SJCRH30 (cell line): Measurements from ENCODE around the gene BCAT1. TPM values are rescaled to one million over a fixed set of nuclear protein-coding genes. Genes with fewer than 3 reads are reported as not detected.

ENCODE experiments used
- DNase-seq, 2 experiments: peaks; one replicate each; pipeline ENCODE4 v3.0.0-alpha.2; 2015 to 2020
- H3K27ac ChIP-seq: fragments of 250-450 bp; sonication (Bioruptor Pico); 2 replicates; pipeline ENCODE4 v1.5.1; 2020; ENCODE audit warnings: mild to moderate bottlenecking, moderate library complexity
- H3K27me3 ChIP-seq: fragments of 250-450 bp; sonication (Bioruptor Pico); 2 replicates; pipeline ENCODE4 v1.5.1; 2020; ENCODE audit warnings: mild to moderate bottlenecking, moderate library complexity
- H3K36me3 ChIP-seq: fragments of 250-450 bp; sonication (Bioruptor Pico); 2 replicates; pipeline ENCODE4 v1.5.1; 2020; ENCODE audit warnings: mild to moderate bottlenecking, moderate library complexity
- H3K4me1 ChIP-seq: fragments of 250-450 bp; sonication (Bioruptor Pico); 2 replicates; pipeline ENCODE4 v1.5.1; 2020; ENCODE audit warnings: mild to moderate bottlenecking, moderate library complexity
- H3K4me3 ChIP-seq: fragments of 250-450 bp; sonication (Bioruptor Pico); 2 replicates; pipeline ENCODE4 v1.5.1; 2020; ENCODE audit warnings: mild to moderate bottlenecking, moderate library complexity
- H3K9me3 ChIP-seq: fragments of 250-450 bp; sonication (Bioruptor Pico); replicated peaks from 2 replicates; pipeline ENCODE4 v1.5.1; 2020; ENCODE audit warnings: mild to moderate bottlenecking, moderate library complexity
- total RNA-seq: library from RNA; depleted of rRNA; stranded (reverse); fragments of >200 nt; shearing (Covaris generic); gene quantifications from 2 replicates; pipeline ENCODE4 v1.2.3, GENCODE V29; 2014; rRNA removed

The BCAT1 gene
- total RNA-seq, 1 experiment from 2014 or later = 239 TPM

DNA sequence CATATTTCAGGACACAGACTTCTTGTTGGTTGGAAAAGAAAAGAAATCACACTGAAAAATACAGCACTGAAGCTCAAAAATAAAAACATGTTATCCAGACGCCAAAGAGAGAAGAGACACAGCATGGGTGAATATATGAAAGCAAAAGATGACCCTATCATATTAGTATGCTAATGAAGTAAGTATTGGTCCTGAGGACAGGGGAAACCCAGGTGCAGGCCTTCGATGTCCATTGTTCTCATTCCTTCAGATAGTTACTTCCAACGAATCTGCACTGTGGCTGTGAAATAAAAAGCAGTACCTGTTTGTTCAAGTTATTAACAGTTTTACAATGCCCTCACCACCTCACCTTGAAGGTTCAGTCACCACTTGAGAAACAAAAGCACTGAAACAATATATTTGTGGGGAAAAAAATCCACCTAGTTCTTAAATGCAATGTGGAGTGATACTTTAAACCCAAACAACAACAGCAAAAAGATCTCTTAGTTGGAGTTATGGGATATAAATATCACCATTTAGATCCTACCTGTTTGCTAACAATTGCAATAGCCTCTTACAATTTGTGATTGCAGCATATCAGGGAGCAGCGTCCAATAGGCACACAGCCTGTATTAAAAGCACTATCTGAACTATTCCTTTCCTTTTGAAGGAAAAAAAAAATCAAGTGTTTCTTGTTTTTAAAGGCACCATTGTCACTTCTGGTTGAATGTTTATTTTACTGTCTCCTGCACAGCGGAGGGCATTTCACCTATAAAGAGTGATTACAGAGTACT is 188.1 kb downstream of the BCAT1 start:
- H3K9me3 ChIP-seq = no peaks in the 10 kb centered on the region

DNA sequence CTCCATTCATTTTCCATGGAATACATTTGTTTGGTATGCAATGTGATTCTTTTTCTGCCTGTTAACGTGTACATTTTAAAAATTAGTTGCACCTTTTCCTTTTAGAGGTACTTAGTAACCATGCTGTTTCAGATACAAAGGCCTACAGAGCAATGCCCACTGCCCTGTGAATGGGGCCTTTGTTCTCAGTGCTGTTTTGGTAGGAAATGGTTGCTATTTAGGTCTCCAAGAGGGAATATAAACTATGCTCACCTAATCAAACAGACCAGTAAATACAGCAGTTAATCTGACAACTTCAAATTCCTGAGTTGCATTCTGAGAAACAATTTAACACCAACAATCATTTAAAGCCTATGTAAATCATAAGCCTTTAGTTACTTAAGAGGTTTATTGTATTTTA is 188.7 kb downstream of the BCAT1 start:
- Histone ChIP-seq H3K4me3 (no peak overlapping the region), H3K27ac (no peak overlapping the region)
- DNase-seq = peak; percentile 33 to 62

More for the DNA sequence above, 188.1 kb downstream of the BCAT1 start:
- no peak for DNase-seq
- H3K4me1 ChIP-seq = peaks cover 22% of the 10 kb centered on the region; the same call in 1 of the 2 replicates
- no peaks in the 10 kb centered on the region for H3K27me3 ChIP-seq
- H3K4me3 ChIP-seq = no peak overlapping the region
- H3K27ac ChIP-seq = no peak overlapping the region
- H3K36me3 ChIP-seq = no peaks in the 10 kb centered on the region

More for the DNA sequence above, 188.7 kb downstream of the BCAT1 start:
- peaks cover 22% of the 10 kb centered on the region; the same call in 1 of the 2 replicates for H3K4me1 ChIP-seq
- no peaks in the 10 kb centered on the region for H3K9me3 ChIP-seq
- H3K36me3 ChIP-seq = no peaks in the 10 kb centered on the region
- H3K27me3 ChIP-seq = no peaks in the 10 kb centered on the region

Other genes starting within 250 kb of the BCAT1 start
- not detected in 2 replicates for gene DNAI7, start 246.1 kb upstream of the BCAT1 start, total RNA-seq
- gene ETFRF1, start 246.1 kb upstream of the BCAT1 start, total RNA-seq = 23.7 and 27.1 TPM in 2 replicates